GM10248 (cell line): ENCODE measurements around the gene LILRB3.
"Not testable (repeated sequence)": the region's sequence is repeated elsewhere in the genome, so short reads cannot be mapped to it uniquely, and the experiment has no call there.

ENCODE experiments used
- CTCF ChIA-PET: fragments of 300-600 bp; sonication (Branson Sonifier 250); formaldehyde crosslinking; extraction: SDS; loops from one replicate; lab custom pipeline; 2021; ENCODE audit warnings: antibody characterized with exemption; lab: Yijun Ruan, JAX
- POLR2A ChIA-PET: fragments of 350-650 bp; sonication (Branson Sonifier 250); formaldehyde crosslinking; extraction: SDS; loops from one replicate; lab custom pipeline; 2020; ENCODE audit warnings: antibody characterized with exemption; lab: Yijun Ruan, JAX
- DNase-seq: peaks from one replicate; pipeline ENCODE4 v3.0.0; 2012; ENCODE audit errors: extremely low spot score
- CTCF ChIP-seq: IDR thresholded peaks from 2 replicates; pipeline ENCODE4 v1.5.1; 2012; ENCODE audit warnings: mild to moderate bottlenecking, low read depth; ENCODE audit errors: extremely low read depth, missing control alignments, control extremely low read depth

Gene LILRB3

GRCh38 chr19:54218960-54219661, 3.7 kb downstream of the LILRB3 start:
- ChIA-PET POLR2A (no interaction called here), CTCF (no interaction called here)
- no peak for DNase-seq
- no peak for TF ChIP-seq CTCF

- DNase-seq: no peak
- ChIA-PET POLR2A (no interaction called here), CTCF (no interaction called here)
- no peak for TF ChIP-seq CTCF
These were observed 4.5 kb downstream of the LILRB3 start for GRCh38 chr19:54218259-54218658.

GRCh38 chr19:54217517-54218247, 5.1 kb downstream of the LILRB3 start:
- CTCF ChIA-PET, DNase-seq: not testable (repeated sequence)
- POLR2A ChIA-PET: interaction anchor here (1.0 kb wide), 1 partner anchor 12 kb away, joined by 4 read pairs; no protein-coding TSS in a partner anchor

- POLR2A ChIA-PET: interaction anchor here (1.0 kb wide), 1 partner anchor 11 kb away, joined by 4 read pairs; no protein-coding TSS in a partner anchor
- DNase-seq: no peak
- no peak for TF ChIP-seq CTCF
- CTCF ChIA-PET: no interaction called here
These were observed 5.9 kb downstream of the LILRB3 start for GRCh38 chr19:54216869-54217268.

GRCh38 chr19:54214734-54215133, 8.1 kb downstream of the LILRB3 start:
- DNase-seq, POLR2A ChIA-PET: not testable (repeated sequence)
- CTCF ChIA-PET: interaction anchor here (1.0 kb wide), 1 partner anchor 12 kb away, joined by 3 read pairs; no protein-coding TSS in a partner anchor

- CTCF ChIA-PET: interaction anchor here (1.0 kb wide), 1 partner anchor 12 kb away, joined by 3 read pairs; no protein-coding TSS in a partner anchor
- DNase-seq, POLR2A ChIA-PET: not testable (repeated sequence)
These were observed 8.6 kb downstream of the LILRB3 start for GRCh38 chr19:54214217-54214616.

GRCh38 chr19:54211235-54211634, 11.6 kb downstream of the LILRB3 start:
- CTCF ChIA-PET: interaction anchor here (1.6 to 2.0 kb wide), 2 partner anchors 20 to 55 kb away, joined by 4 to 5 read pairs; no protein-coding TSS in a partner anchor
- POLR2A ChIA-PET: interaction anchor here (0.7 to 1.3 kb wide), 2 partner anchors 10 to 73 kb away, joined by 4 to 11 read pairs; partner anchors contain the start of gene RPS9
- DNase-seq: no peak
- no peak for TF ChIP-seq CTCF

GRCh38 chr19:54209811-54210494, 12.9 kb downstream of the LILRB3 start:
- DNase-seq: no peak
- ChIA-PET CTCF (interaction anchor here (1.6 kb wide), 1 partner anchor 21 kb away, joined by 4 read pairs; no protein-coding TSS in a partner anchor), POLR2A (interaction anchor here (1.1 to 5.7 kb wide), 2 partner anchors 10 to 21 kb away, joined by 3 to 30 read pairs; partner anchors contain the start of genes MBOAT7 and RPS9)
- no peak for TF ChIP-seq CTCF
